ENCODE results near the gene SH3TC1. TPM values are rescaled to one million over a fixed set of nuclear protein-coding genes. Genes with fewer than 3 reads are reported as not detected.

The SH3TC1 gene
- total RNA-seq, 1 donor from 2014 or later = 64.5 TPM

- TF ChIP-seq CTCF (IDR thresholded peaks at IDR 0.05) = no peak
- H3K4me1 ChIP-seq = no peaks in the 10 kb centered on the region
- H3K9me3 ChIP-seq = no peaks in the 10 kb centered on the region
- H3K36me3 ChIP-seq = no peaks in the 10 kb centered on the region
- H3K27ac ChIP-seq = no peak overlapping the region
- H3K27me3 ChIP-seq = no peaks in the 10 kb centered on the region
- H3K4me3 ChIP-seq = no peak overlapping the region
- no peak for DNase-seq (ENCODE audit: low spot score in 2 of 2)
- intact Hi-C loops (cut with DNase I) = no loop called here
Observed at GRCh38 chr4:8173492-8174242, 25.4 kb upstream of the SH3TC1 start.

- Histone ChIP-seq H3K27me3 (no peaks in the 10 kb centered on the region), H3K27ac (no peak overlapping the region), H3K9me3 (no peaks in the 10 kb centered on the region), H3K4me1 (no peaks in the 10 kb centered on the region), H3K36me3 (no peaks in the 10 kb centered on the region), H3K4me3 (no peak overlapping the region)
- DNase-seq (ENCODE audit: low spot score in 2 of 2) = no peak
- no peak for TF ChIP-seq CTCF (IDR thresholded peaks at IDR 0.05)
- intact Hi-C loops (cut with DNase I) = no loop called here
Observed at GRCh38 chr4:8174970-8175369, 24.1 kb upstream of the SH3TC1 start.

- Histone ChIP-seq H3K27ac (no peak overlapping the region), H3K4me3 (no peak overlapping the region), H3K4me1 (no peaks in the 10 kb centered on the region), H3K36me3 (no peaks in the 10 kb centered on the region), H3K9me3 (no peaks in the 10 kb centered on the region), H3K27me3 (no peaks in the 10 kb centered on the region)
- intact Hi-C loops (cut with DNase I) = no loop called here
- no peak for DNase-seq (ENCODE audit: low spot score in 2 of 2)
- TF ChIP-seq CTCF (IDR thresholded peaks at IDR 0.05) = no peak
Observed at GRCh38 chr4:8175686-8176085, 23.4 kb upstream of the SH3TC1 start.

GRCh38 chr4:8176547-8177399, 22.3 kb upstream of the SH3TC1 start:
- intact Hi-C loops (cut with DNase I) = no loop called here
- no peak for DNase-seq (ENCODE audit: low spot score in 2 of 2)

GRCh38 chr4:8177552-8177951, 21.5 kb upstream of the SH3TC1 start:
- Histone ChIP-seq H3K4me1 (no peaks in the 10 kb centered on the region), H3K36me3 (no peaks in the 10 kb centered on the region), H3K27me3 (no peaks in the 10 kb centered on the region), H3K27ac (no peak overlapping the region), H3K9me3 (no peaks in the 10 kb centered on the region), H3K4me3 (no peak overlapping the region)
- intact Hi-C loops (cut with DNase I) = no loop called here
- DNase-seq (ENCODE audit: low spot score in 2 of 2) = no peak
- TF ChIP-seq CTCF (IDR thresholded peaks at IDR 0.05) = no peak

More at GRCh38 chr4:8176547-8177399, 22.3 kb upstream of the SH3TC1 start:
- Histone ChIP-seq H3K9me3 (no peaks in the 10 kb centered on the region), H3K4me3 (no peak overlapping the region), H3K36me3 (no peaks in the 10 kb centered on the region), H3K4me1 (no peaks in the 10 kb centered on the region), H3K27me3 (no peaks in the 10 kb centered on the region), H3K27ac (no peak overlapping the region)
- TF ChIP-seq CTCF (IDR thresholded peaks at IDR 0.05) = peak; percentile 67 to 78 (median 75)
